SH-SY5Y (cell line): ENCODE measurements around the gene ENTREP3.

Experiments used
- GATA2 ChIP-seq: IDR thresholded peaks from 2 replicates; pipeline ENCODE4 v1.6.1; 2011; ENCODE audit warnings: mild to moderate bottlenecking, low read depth, low read length
- GATA3 ChIP-seq: IDR thresholded peaks from 2 replicates; pipeline ENCODE4 v1.6.1; 2011; ENCODE audit warnings: low read depth, mild to moderate bottlenecking, low read length, moderate library complexity

- no peak for TF ChIP-seq GATA2
- no peak for TF ChIP-seq GATA3
These were observed 27.3 kb upstream of the ENTREP3 start for GRCh38 chr1:155282488-155283091.
